Fibroblast of mammary gland (primary cell): ENCODE measurements around the gene GNAQ.

ENCODE experiments used
- DNase-seq: peaks from one replicate; pipeline ENCODE4 v3.0.0-alpha.2; 2010; ENCODE audit warnings: low read depth
- H3K4me3 ChIP-seq: 2 replicates; pipeline ENCODE4 v1.5.1; 2011; ENCODE audit warnings: low read depth, mild to moderate bottlenecking, low read length, moderate library complexity; ENCODE audit not compliant: control insufficient read depth
- TF ChIP-seq, protein P1 (sequence below): conservative IDR thresholded peaks from 2 replicates; pipeline ENCODE4 v1.5.1; 2011; ENCODE audit warnings: low read depth, low read length, inconsistent platforms; ENCODE audit not compliant: control insufficient read depth, insufficient read depth

Gene GNAQ

DNA sequence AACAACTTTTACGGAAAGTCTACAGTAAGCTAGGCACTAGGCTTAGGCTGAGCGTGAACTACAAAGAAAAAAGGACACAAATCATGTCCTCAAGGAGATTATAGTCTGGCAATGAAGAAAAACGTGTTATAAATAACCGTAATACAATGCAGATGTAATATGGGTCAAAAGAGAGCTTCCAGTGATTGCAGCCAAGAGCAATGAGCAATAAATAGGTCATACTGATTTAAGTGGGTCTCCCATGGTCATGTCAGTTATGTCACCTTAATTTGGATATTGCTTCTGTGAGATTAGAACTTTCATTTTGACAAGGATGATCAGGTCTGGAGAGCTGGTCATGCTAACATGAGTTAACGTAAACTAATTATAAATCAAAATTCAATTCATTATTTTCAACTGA is 224.9 kb downstream of the GNAQ start:
- peak; percentile 65 for DNase-seq
- TF ChIP-seq, protein P1, sequence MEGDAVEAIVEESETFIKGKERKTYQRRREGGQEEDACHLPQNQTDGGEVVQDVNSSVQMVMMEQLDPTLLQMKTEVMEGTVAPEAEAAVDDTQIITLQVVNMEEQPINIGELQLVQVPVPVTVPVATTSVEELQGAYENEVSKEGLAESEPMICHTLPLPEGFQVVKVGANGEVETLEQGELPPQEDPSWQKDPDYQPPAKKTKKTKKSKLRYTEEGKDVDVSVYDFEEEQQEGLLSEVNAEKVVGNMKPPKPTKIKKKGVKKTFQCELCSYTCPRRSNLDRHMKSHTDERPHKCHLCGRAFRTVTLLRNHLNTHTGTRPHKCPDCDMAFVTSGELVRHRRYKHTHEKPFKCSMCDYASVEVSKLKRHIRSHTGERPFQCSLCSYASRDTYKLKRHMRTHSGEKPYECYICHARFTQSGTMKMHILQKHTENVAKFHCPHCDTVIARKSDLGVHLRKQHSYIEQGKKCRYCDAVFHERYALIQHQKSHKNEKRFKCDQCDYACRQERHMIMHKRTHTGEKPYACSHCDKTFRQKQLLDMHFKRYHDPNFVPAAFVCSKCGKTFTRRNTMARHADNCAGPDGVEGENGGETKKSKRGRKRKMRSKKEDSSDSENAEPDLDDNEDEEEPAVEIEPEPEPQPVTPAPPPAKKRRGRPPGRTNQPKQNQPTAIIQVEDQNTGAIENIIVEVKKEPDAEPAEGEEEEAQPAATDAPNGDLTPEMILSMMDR, result no peak

DNA sequence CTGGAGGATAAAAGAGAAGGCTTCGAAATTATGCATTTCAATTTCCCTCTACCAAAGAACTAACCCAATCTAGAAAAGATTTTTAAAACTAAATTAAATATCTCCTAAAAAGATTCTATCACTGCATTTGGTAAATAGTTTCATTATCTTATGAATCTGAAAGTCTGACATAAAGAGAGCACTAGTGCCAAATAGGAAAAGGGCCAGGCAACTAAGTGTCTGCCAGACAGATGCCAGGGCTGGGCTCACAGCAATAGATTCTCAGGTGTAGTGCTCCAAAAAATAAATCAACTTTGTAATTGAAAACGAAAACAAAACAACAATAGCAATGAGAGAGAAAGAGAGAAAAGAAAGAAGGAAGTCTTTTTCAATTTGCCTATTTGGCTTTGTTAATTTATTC is 225.8 kb downstream of the GNAQ start:
- no peak for DNase-seq
- H3K4me3 ChIP-seq, result no peak overlapping the region
- TF ChIP-seq, protein P1, result no peak

More for the DNA sequence above, 224.9 kb downstream of the GNAQ start:
- H3K4me3 ChIP-seq, result no peak overlapping the region

DNA sequence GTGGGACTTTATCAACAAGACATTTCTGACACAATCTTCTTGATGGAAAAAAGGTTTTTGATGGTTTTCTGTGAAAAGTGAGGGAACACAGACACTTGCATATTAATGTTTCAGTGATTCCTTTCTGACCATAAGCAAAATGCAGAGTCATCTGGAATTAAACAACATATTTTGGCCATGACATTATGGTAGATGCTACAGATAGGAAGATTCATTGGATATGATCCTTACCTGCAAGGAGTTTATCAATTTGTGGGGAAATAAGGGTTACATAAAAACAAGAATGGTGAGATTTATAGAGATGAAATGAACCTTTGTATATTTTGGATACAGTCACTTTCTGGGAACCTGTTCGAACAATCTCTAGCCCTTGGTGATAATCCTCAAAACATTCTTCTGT is 228.2 kb downstream of the GNAQ start:
- TF ChIP-seq, protein P1, result no peak

DNA sequence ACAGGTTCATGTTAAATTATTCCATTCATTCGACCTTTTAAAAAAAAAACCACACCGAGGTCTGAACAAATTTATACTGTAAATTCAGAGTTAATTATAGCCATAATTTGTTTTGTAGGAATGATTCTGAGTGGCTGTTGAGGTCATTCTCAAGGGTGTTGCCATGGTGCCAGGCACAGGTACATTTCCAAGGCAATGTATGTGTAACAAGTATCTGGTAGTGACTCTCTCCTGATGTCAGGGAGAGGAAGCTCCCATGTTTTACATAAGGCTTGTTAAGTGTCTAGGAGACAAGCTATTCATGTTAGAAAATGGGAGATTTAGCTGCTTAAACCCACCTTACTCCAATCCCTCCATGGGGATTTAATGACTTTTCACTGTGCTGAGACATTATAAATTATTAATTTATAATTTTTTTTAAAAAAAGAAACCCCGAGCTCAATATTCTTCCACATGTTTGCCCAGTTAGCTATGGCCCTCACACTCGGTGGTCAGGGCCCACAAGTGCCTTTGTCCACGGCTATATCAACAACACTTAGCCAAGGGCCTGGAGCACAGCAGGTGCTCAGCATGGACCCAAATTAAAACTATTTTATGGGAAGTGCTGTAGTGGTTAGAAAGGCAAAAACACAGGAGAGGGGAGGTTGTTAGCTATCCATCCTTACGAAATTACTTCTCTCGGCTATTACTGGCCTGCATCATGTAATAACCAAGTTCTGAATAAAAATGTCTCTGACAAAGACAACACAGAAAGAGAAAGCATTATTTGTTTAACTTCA is 228.9 kb downstream of the GNAQ start:
- DNase-seq, result no peak
- no peak overlapping the region for H3K4me3 ChIP-seq
- TF ChIP-seq, protein P1, result no peak

More for the DNA sequence above, 228.2 kb downstream of the GNAQ start:
- H3K4me3 ChIP-seq, result no peak overlapping the region
- DNase-seq, result no peak

DNA sequence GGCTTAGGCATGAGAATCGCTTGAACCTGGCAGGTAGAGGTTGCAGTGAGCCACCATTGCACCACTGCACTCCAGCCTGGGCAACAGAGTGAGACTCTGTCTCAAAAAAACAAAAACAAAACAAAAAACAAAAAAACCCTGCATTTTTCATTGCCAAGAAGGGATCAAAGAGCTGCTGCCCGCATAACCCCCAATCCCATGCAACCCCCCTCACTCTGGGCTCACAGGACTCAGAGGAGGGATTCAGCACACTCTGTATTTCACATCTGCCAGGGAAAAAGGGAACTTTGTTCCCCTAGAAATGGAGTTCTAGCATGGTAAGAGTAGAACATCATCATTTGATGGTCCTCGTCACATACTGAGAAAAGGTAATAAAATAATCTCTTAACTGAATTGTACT is 229.5 kb downstream of the GNAQ start:
- TF ChIP-seq, protein P1, result no peak

DNA sequence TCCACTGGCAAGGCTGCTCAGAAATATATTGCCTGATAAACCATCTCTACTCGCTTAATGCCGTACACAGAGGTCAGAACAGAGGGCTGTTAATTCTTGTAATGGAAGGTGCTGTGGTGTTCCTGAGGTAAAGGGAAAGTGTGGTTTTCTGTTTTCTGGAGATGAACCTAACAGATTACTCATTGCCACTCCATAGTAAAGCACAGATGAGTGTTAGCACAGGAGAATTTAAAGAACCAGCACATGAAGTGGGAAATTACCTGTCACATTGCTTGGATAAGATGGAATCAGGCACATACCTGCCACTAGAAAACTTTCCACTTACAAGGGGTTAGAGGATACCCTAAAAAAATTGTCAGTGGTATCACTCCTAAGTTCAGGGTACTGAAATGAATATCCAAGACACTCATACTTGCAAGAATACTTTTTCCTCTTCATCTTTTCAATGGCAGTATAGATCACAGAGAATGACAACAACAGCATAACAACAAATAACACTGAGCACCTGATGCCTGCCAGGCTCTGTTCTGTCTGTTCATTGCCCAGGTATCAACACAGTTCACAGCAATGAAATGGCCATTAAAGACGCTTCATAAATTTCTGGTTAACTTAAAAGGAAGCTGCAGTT is 230.6 kb downstream of the GNAQ start:
- no peak for DNase-seq
- H3K4me3 ChIP-seq, result no peak overlapping the region
- TF ChIP-seq, protein P1, result no peak

More for the DNA sequence above, 229.5 kb downstream of the GNAQ start:
- no peak overlapping the region for H3K4me3 ChIP-seq
- no peak for DNase-seq
